Measurements from ENCODE around the gene SYTL3.

GRCh38 chr6:158785036-158785435 is 135.2 kb downstream of the SYTL3 start:
- no peak for TF ChIP-seq CREB1 (CRISPR knock-in tag; IDR thresholded peaks at IDR 0.05; ENCODE audit: low read depth)
- TF ChIP-seq EZH2 (IDR thresholded peaks at IDR 0.05; ENCODE audit: low read depth, unreplicated experiment), result no peak
- TF ChIP-seq CTCF (conservative IDR thresholded peaks at IDR 0.05; ENCODE audit: low read depth in 2 of 2), result no peak
- TF ChIP-seq POLR2AphosphoS5 (IDR thresholded peaks at IDR 0.05; ENCODE audit: low read depth), result no peak
- no peak for TF ChIP-seq EZH2phosphoT487 (IDR thresholded peaks at IDR 0.05; ENCODE audit: unreplicated experiment)
- TF ChIP-seq JUNB (IDR thresholded peaks at IDR 0.05; ENCODE audit: unreplicated experiment), result no peak
- TF ChIP-seq REST (IDR thresholded peaks at IDR 0.05; ENCODE audit: unreplicated experiment), result no peak
- no peak for TF ChIP-seq ZNF331 (CRISPR knock-in tag; IDR thresholded peaks at IDR 0.05; ENCODE audit: low read depth)
- no peak for TF ChIP-seq ETS1 (IDR thresholded peaks at IDR 0.05)
- TF ChIP-seq ZNF114 (CRISPR knock-in tag; IDR thresholded peaks at IDR 0.05), result no peak
